Activated T-helper 2 cell treated with anti-CD3 and anti-CD28 coated beads, Interferon-gamma antibody, Interleukin-2, Interleukin-4, amounts not matched to agents 10 μg/mL and 5 μg/mL and 100 μg/mL, durations not matched to agents 14 hours and 24 hours and 36 hours (primary cell): ENCODE measurements around the gene KCNK16. TPM values are rescaled to one million over a fixed set of nuclear protein-coding genes. Genes with fewer than 3 reads are reported as not detected.

Experiments used
- DNase-seq: peaks from one replicate; pipeline ENCODE4 v3.0.0; 2021; ENCODE audit warnings: low spot score
- H3K27ac Mint-ChIP-seq: one replicate; pipeline ENCODE4 v1.8.0; 2021; ENCODE audit warnings: mixed read lengths
- H3K27me3 Mint-ChIP-seq: one replicate; pipeline ENCODE4 v1.8.0; 2021; ENCODE audit warnings: low read depth, mixed read lengths
- H3K36me3 Mint-ChIP-seq: one replicate; pipeline ENCODE4 v1.8.0; 2021; ENCODE audit warnings: low read depth, mixed read lengths
- H3K4me1 Mint-ChIP-seq: one replicate; pipeline ENCODE4 v1.8.0; 2021; ENCODE audit warnings: low read depth, mixed read lengths
- H3K4me3 Mint-ChIP-seq: one replicate; pipeline ENCODE4 v1.8.0; 2021; ENCODE audit warnings: low read depth, mild to moderate bottlenecking, moderate library complexity, mixed read lengths
- H3K9me3 Mint-ChIP-seq: one replicate; pipeline ENCODE4 v1.8.0; 2021; ENCODE audit warnings: mixed read lengths
- intact Hi-C: fragments of 100-400 bp; cut with micrococcal nuclease; formaldehyde crosslinking; loops from one replicate; pipeline ENCODE4 v1.15.1; 2023
- total RNA-seq: library from RNA; stranded (reverse); gene quantifications from 2 replicates; pipeline ENCODE4 v1.2.3, GENCODE V29; 2022

Gene KCNK16
- total RNA-seq, 1 donor from 2014 or later = not detected

GRCh38 chr6:39276379-39276995, 46.0 kb downstream of the KCNK16 start:
- intact Hi-C loops = no loop called here
- H3K27ac Mint-ChIP-seq = no peak overlapping the region
- no peaks in the 10 kb centered on the region for H3K36me3 Mint-ChIP-seq
- no peak for DNase-seq
- H3K4me1 Mint-ChIP-seq = no peaks in the 10 kb centered on the region
- H3K4me3 Mint-ChIP-seq = no peak overlapping the region
- peaks cover 19% of the 10 kb centered on the region for H3K27me3 Mint-ChIP-seq
- H3K9me3 Mint-ChIP-seq = no peaks in the 10 kb centered on the region

- H3K27ac Mint-ChIP-seq = no peak overlapping the region
- no peaks in the 10 kb centered on the region for H3K9me3 Mint-ChIP-seq
- H3K4me3 Mint-ChIP-seq = no peak overlapping the region
- intact Hi-C loops = no loop called here
- H3K36me3 Mint-ChIP-seq = no peaks in the 10 kb centered on the region
- H3K27me3 Mint-ChIP-seq = peaks cover 19% of the 10 kb centered on the region
- no peaks in the 10 kb centered on the region for H3K4me1 Mint-ChIP-seq
- DNase-seq = no peak
Observed at GRCh38 chr6:39274903-39275302, 47.6 kb downstream of the KCNK16 start.

- peaks cover 19% of the 10 kb centered on the region for H3K27me3 Mint-ChIP-seq
- no peak overlapping the region for H3K27ac Mint-ChIP-seq
- H3K4me3 Mint-ChIP-seq = no peak overlapping the region
Observed at GRCh38 chr6:39274471-39274870, 48.0 kb downstream of the KCNK16 start.

GRCh38 chr6:39273406-39273821, 49.1 kb downstream of the KCNK16 start:
- H3K4me3 Mint-ChIP-seq = no peak overlapping the region
- H3K4me1 Mint-ChIP-seq = no peaks in the 10 kb centered on the region
- peaks cover 19% of the 10 kb centered on the region for H3K27me3 Mint-ChIP-seq
- no peaks in the 10 kb centered on the region for H3K36me3 Mint-ChIP-seq
- DNase-seq = no peak
- H3K27ac Mint-ChIP-seq = no peak overlapping the region
- no peaks in the 10 kb centered on the region for H3K9me3 Mint-ChIP-seq
- intact Hi-C loops = no loop called here

More at GRCh38 chr6:39274471-39274870, 48.0 kb downstream of the KCNK16 start:
- H3K4me1 Mint-ChIP-seq = no peaks in the 10 kb centered on the region
- no peaks in the 10 kb centered on the region for H3K36me3 Mint-ChIP-seq
- intact Hi-C loops = no loop called here
- DNase-seq = no peak
- H3K9me3 Mint-ChIP-seq = no peaks in the 10 kb centered on the region

- Mint-ChIP-seq H3K4me1 (peaks cover 5% of the 10 kb centered on the region), H3K9me3 (no peaks in the 10 kb centered on the region), H3K36me3 (no peaks in the 10 kb centered on the region), H3K27me3 (peaks cover 4% of the 10 kb centered on the region), H3K4me3 (no peak overlapping the region), H3K27ac (no peak overlapping the region)
- intact Hi-C loops = no loop called here
- DNase-seq = no peak
Observed at GRCh38 chr6:39269961-39270360, 52.5 kb downstream of the KCNK16 start.

GRCh38 chr6:39268721-39269120, 53.8 kb downstream of the KCNK16 start:
- DNase-seq = no peak
- no peaks in the 10 kb centered on the region for H3K9me3 Mint-ChIP-seq
- no peaks in the 10 kb centered on the region for H3K36me3 Mint-ChIP-seq
- no peak overlapping the region for H3K27ac Mint-ChIP-seq
- intact Hi-C loops = no loop called here
- H3K27me3 Mint-ChIP-seq = peaks cover 2% of the 10 kb centered on the region
- no peak overlapping the region for H3K4me3 Mint-ChIP-seq
- H3K4me1 Mint-ChIP-seq = peaks cover 9% of the 10 kb centered on the region

GRCh38 chr6:39268171-39268570, 54.3 kb downstream of the KCNK16 start:
- H3K27ac Mint-ChIP-seq = no peak overlapping the region

GRCh38 chr6:39266782-39267355, 55.6 kb downstream of the KCNK16 start:
- DNase-seq = no peak
- no peaks in the 10 kb centered on the region for H3K36me3 Mint-ChIP-seq
- no peaks in the 10 kb centered on the region for H3K9me3 Mint-ChIP-seq
- intact Hi-C loops = no loop called here
- H3K4me1 Mint-ChIP-seq = peaks cover 13% of the 10 kb centered on the region
- no peak overlapping the region for H3K27ac Mint-ChIP-seq
- no peak overlapping the region for H3K4me3 Mint-ChIP-seq
- peaks cover 2% of the 10 kb centered on the region for H3K27me3 Mint-ChIP-seq

More at GRCh38 chr6:39268171-39268570, 54.3 kb downstream of the KCNK16 start:
- Mint-ChIP-seq H3K4me1 (peaks cover 13% of the 10 kb centered on the region), H3K27me3 (no peaks in the 10 kb centered on the region), H3K9me3 (no peaks in the 10 kb centered on the region), H3K36me3 (no peaks in the 10 kb centered on the region), H3K4me3 (no peak overlapping the region)
- intact Hi-C loops = no loop called here
- DNase-seq = no peak

GRCh38 chr6:39266375-39266774, 56.1 kb downstream of the KCNK16 start:
- Mint-ChIP-seq H3K36me3 (no peaks in the 10 kb centered on the region), H3K9me3 (no peaks in the 10 kb centered on the region)
- intact Hi-C loops = no loop called here

More at GRCh38 chr6:39266375-39266774, 56.1 kb downstream of the KCNK16 start:
- Mint-ChIP-seq H3K27me3 (peaks cover 4% of the 10 kb centered on the region), H3K4me1 (peaks cover 13% of the 10 kb centered on the region), H3K27ac (no peak overlapping the region), H3K4me3 (no peak overlapping the region)
- DNase-seq = no peak

Other genes starting within 250 kb of the KCNK16 start
- gene SAYSD1, start 207.5 kb downstream of the KCNK16 start, total RNA-seq = 16.9 and 17.1 TPM in 2 replicates
- gene KCNK5, start 93.2 kb downstream of the KCNK16 start, total RNA-seq = 41.5 and 42.6 TPM in 2 replicates
- gene KCNK17, start 8.3 kb downstream of the KCNK16 start, total RNA-seq = not detected in 2 replicates